ES-I3 (cell line): ENCODE measurements around the gene ANXA6.

Source experiments
- H3K36me3 ChIP-seq: 2 replicates; pipeline ENCODE4 v1.6.1; 2013; ENCODE audit warnings: mild to moderate bottlenecking, low read length, control low read depth, moderate library complexity; ENCODE audit not compliant: insufficient read depth
- H3K4me1 ChIP-seq: 2 replicates; pipeline ENCODE4 v1.6.1; 2013; ENCODE audit warnings: mild to moderate bottlenecking, control low read depth, low read length; ENCODE audit not compliant: insufficient read depth
- H3K9ac ChIP-seq: 2 replicates; pipeline ENCODE4 v1.6.1; 2013; ENCODE audit warnings: low read depth, mild to moderate bottlenecking, low read length, moderate library complexity
- H3K9me3 ChIP-seq: 2 replicates; pipeline ENCODE4 v1.6.1; 2013; ENCODE audit warnings: mild to moderate bottlenecking, low read length, moderate library complexity; ENCODE audit not compliant: control insufficient read depth, insufficient read depth

ANXA6 gene

DNA sequence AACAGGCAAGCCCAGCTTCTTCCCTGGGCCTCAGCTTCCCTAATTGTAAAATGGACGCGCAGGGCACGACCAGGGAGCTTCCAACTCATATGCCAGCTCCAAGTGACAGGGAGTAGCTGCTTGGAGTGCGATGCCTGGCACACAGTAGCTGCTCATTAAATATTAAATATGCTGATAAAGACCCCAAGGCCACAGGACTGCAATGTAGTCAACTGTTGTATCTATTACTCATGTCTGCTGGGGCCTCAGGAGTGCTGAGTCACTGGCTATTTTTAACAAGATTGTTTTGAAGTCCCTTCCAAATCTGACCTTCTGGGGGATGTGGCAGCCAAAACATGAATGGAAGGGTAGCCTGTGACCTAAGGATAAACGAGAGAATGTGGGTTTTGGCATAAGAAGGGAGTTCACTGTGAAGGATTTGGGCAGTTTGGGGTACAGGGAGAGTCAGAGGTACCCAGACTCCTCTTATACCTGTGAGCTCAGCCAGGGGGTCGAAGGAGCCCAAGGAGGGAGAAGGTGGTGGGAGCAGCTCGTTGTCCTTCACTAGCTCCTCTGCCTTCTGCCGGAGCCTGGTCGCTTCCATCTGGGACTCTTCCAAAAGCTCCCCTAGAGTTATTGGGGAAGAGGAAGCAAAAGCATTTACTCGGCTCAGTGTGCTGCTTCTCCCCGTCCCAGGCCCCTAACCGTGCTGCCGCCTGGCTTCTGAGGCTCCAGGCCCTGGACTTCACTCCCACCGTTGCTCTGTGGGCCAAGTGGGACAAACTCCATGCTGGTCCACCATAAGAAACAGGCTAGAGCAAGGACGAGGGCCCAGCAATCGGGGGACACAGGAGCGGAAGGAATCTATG is 94.2 kb downstream of the ANXA6 start:
- Histone ChIP-seq H3K9ac (no peak overlapping the region), H3K36me3 (no peaks in the 10 kb centered on the region), H3K4me1 (peaks cover 6% of the 10 kb centered on the region; the same call in 1 of the 2 replicates), H3K9me3 (no peaks in the 10 kb centered on the region)

DNA sequence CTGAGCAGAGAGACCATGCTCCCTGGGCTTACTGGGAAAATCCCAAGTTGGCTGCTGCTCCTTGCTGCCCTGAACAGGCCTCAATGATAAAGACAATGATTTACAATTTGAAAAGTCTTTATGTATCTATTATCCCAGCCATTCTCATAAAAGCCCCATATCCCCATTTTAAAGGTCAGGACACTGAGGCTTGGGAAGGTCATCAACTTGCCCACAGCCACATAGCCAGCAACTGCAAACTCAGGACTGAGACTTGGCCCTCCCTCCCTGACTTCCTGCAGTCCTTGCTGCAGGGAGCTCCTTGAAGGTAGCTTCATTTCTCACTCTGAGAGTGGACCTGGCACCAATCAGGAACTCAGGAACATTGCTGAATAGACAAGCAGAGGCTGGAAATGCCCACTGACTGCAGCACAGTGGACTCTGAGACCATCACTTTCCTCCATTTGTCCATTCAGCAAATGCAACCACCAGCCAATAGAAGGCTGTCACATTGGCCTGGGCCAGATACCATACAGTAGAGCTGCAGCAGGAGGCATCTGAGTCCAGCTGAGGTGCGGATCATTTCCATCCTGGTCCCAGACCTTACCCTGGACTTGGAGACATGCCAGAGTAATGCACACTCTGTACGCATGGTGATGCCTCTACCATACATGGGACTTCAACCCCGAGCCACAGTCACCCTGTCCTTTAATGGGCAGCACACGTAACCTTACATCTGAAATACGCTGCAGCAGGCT is 95.0 kb downstream of the ANXA6 start:
- Histone ChIP-seq H3K4me1 (peaks cover 6% of the 10 kb centered on the region; the same call in 1 of the 2 replicates), H3K9ac (no peak overlapping the region)

DNA sequence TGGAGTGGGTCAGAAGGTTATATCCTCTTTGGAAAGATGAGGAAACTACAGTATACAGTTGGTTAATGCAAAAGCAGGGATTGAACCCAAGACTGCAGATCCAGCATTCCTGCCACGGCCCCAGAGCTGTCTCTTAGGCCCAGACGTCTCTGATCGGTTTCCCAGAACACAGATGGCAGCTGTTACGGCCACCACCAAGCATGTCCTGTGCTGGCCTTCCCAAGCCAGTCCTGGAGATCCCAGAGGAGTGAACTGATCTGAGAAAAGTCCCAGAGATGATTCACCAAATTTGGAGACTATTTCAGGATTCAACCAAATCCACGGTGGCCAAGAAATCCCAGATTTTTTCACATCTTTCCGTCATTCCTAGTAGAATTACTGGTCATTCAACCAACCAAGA is 96.8 kb downstream of the ANXA6 start:
- no peaks in the 10 kb centered on the region for H3K9me3 ChIP-seq
- H3K4me1 ChIP-seq = peaks cover 6% of the 10 kb centered on the region; the same call in 1 of the 2 replicates
- H3K9ac ChIP-seq = no peak overlapping the region
- H3K36me3 ChIP-seq = no peaks in the 10 kb centered on the region

More for the DNA sequence above, 95.0 kb downstream of the ANXA6 start:
- no peaks in the 10 kb centered on the region for H3K36me3 ChIP-seq
- H3K9me3 ChIP-seq = no peaks in the 10 kb centered on the region

DNA sequence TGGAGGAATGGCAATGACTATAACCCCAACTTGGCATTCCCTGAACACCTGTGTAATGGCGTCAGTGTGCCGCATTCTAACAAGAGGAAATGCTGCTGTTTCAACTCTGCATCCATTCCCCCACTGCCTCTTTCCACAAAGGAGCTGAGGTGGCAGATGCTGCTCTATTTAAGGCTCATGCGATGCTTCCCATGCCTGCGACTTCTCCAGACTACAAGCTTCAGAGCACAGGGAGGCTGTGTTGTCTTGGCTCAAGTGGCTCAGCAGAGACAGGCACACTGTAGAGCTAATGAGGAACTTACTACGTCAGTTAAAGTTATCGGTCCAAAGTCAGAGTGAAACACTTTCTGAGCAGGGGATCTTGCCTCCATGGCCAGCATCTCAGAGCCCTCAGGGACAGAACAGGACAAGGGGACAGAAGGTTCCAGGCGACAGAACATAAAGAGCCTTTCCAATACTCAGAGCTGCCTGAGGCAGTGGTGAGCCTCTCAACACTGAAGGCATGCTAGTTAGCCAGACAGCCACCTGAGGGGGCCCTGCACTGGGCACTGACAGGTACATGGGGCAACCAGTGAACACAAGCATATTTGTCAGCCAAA is 98.6 kb downstream of the ANXA6 start:
- no peak overlapping the region for H3K9ac ChIP-seq
- H3K9me3 ChIP-seq = no peaks in the 10 kb centered on the region
- no peaks in the 10 kb centered on the region for H3K36me3 ChIP-seq
- H3K4me1 ChIP-seq = peaks cover 6% of the 10 kb centered on the region; the same call in 1 of the 2 replicates

DNA sequence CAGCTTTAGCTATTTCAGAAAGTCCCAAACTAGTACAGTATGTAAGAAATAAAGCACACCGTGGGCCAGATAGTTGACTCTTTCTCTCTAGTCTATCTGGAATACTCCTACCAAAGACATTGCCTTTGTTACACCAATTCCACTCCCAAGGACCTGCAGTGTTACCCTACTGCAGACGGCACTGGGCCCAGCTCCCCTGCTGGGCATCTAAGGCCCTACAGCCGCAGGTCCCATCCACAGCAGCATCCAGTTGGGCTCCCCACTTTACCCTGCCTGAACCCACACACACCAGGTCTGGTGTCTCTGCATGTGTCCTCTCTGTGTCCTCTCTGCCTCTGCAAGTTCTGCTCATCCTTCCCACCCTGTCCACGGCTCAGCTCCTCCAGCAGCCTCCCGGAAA is 99.3 kb downstream of the ANXA6 start:
- Histone ChIP-seq H3K9me3 (no peaks in the 10 kb centered on the region), H3K4me1 (peaks cover 1% of the 10 kb centered on the region; the same call in 1 of the 2 replicates), H3K9ac (no peak overlapping the region), H3K36me3 (no peaks in the 10 kb centered on the region)

DNA sequence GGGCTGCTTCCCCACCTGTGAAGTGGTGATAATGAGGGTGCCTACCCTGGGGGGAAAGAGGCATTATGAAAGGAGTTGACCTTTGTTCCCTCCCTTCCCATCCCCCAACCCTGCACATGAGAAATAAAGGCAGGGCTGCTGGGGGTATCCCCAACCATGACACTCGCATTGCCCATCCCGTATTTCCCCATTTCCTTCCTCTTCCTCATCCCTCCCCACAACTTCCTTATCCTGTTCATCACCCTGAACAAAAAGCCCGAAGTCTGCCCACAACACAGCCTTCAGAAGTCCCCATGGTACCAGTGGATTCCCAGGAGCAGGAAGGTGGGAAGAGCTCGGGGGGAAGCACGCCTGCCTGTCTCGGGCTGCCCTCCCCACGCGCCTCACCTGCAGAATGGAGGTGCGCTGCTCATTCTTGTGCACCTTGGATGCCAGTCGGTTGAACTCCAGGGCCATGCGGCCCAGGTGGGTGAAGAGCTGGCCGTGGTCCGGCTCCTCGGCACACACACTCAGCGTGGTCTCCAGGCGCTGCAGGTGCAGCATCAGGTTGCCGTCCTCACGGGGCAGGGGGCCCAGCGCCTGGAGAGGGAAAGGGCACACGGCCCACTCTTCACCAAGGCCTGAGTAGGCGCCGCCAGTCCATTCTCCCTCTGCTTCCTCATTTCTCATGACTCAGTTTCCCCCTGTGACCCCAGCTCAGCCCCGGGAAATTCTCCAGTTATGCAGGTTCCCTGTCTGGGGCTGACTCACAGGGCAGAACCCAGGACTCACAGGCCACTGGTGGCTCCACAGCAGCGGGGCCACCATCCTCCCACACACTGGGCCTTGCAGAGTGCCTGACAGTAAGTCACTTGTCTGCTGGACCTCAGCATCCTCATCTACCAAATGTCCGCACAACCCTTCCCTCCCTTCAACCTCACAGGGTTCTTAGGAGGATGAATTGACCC is 100.9 kb downstream of the ANXA6 start:
- no peaks in the 10 kb centered on the region for H3K4me1 ChIP-seq
- H3K36me3 ChIP-seq = no peaks in the 10 kb centered on the region
- no peaks in the 10 kb centered on the region for H3K9me3 ChIP-seq
- no peak overlapping the region for H3K9ac ChIP-seq

DNA sequence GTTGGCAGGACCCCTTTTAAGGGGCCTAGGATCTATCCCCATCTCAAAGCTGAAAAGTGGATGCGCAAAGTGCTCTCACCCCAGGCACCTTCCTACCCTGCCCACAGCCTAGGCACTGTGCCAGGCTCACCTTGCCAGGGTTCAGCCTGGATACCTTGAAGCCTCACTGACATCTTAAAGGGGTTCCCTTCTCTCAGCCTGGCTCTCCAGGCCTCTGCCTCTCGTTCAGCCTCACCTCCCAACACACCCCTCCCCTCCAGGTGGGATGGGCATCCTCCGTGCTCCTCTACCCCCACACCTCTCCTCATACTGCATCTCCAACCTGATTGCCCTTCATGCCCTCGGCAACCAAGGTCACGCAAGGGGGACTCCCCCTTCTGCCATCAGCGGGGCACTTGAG is 102.2 kb downstream of the ANXA6 start:
- H3K9ac ChIP-seq = no peak overlapping the region
- no peaks in the 10 kb centered on the region for H3K9me3 ChIP-seq
- no peaks in the 10 kb centered on the region; the same call in 1 of the 2 replicates for H3K36me3 ChIP-seq
- no peaks in the 10 kb centered on the region for H3K4me1 ChIP-seq

DNA sequence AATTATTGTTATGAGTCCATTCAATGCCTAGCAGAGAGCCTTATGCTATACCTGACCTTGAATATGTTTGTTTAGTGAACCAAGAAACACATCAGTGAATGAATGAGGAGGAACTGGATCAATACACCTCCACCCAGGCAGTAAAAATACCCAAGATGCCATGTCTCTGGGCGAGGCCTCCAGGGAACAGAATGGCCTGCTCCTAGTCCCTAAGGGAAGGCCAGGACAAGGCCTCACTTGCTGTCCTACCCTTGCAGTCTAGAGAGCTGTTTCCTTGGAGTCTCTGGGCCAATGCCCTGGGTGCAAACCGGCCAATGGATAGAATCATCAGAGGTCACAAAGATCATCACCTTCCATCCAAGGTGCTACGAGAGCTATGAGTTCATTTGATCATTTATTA is 102.9 kb downstream of the ANXA6 start:
- no peaks in the 10 kb centered on the region for H3K9me3 ChIP-seq
- no peaks in the 10 kb centered on the region; the same call in 1 of the 2 replicates for H3K36me3 ChIP-seq
- H3K4me1 ChIP-seq = no peaks in the 10 kb centered on the region
- no peak overlapping the region for H3K9ac ChIP-seq

DNA sequence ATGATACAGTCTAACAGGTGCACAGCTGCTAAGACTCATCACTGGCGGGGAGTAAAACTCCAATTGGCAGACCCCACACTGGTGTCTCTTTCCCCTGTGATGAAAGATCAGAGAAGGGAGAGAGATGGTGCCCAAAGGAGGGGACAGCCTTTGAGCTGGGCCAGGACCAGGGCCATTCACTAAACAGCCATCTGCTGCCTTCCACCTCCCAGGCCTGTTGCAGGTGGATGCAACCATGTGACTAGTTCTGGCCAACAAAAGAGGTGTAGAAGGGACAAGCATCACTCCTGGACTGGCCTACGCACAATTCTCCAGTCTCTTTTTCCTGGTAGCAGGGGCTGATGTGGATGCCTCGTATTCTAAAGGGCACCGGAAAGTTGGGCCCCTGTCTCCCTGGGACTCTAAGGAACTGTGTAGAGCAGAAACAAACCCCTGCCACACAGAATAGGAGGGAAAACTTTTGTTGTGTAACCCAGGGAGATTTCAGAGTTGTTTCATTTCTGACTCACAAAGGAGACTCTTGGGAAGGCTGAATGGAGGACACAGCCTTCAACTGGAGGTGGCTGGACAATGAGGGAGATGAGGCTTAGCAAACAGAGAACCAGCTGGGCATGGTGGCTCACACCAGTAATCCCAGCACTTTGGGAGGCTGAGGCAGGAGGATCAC is 103.7 kb downstream of the ANXA6 start:
- H3K9me3 ChIP-seq = no peaks in the 10 kb centered on the region
- no peak overlapping the region for H3K9ac ChIP-seq
- no peaks in the 10 kb centered on the region for H3K4me1 ChIP-seq
- no peaks in the 10 kb centered on the region; the same call in 1 of the 2 replicates for H3K36me3 ChIP-seq

DNA sequence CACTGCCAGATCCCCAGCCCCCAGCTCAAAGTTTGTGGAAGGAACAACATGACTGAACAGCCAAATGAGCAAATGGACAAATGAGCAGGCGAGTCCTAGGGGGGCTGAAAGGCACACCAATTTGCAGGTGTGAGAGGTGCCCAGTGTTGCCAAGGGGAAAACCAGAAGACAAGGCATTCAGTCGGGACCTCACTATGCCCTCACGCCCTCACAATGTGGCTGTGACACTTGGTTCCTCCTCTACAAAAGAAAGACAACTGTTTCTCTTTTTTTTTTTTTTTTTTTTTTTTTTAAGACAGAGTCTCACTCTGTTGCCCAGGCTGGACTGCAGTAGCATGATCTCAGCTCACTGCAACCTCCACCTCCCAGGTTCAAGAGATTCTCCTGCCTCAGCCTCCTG is 104.7 kb downstream of the ANXA6 start:
- Histone ChIP-seq H3K4me1 (peaks cover 5% of the 10 kb centered on the region; the same call in 1 of the 2 replicates), H3K9ac (no peak overlapping the region), H3K36me3 (no peaks in the 10 kb centered on the region; the same call in 1 of the 2 replicates), H3K9me3 (no peaks in the 10 kb centered on the region)

DNA sequence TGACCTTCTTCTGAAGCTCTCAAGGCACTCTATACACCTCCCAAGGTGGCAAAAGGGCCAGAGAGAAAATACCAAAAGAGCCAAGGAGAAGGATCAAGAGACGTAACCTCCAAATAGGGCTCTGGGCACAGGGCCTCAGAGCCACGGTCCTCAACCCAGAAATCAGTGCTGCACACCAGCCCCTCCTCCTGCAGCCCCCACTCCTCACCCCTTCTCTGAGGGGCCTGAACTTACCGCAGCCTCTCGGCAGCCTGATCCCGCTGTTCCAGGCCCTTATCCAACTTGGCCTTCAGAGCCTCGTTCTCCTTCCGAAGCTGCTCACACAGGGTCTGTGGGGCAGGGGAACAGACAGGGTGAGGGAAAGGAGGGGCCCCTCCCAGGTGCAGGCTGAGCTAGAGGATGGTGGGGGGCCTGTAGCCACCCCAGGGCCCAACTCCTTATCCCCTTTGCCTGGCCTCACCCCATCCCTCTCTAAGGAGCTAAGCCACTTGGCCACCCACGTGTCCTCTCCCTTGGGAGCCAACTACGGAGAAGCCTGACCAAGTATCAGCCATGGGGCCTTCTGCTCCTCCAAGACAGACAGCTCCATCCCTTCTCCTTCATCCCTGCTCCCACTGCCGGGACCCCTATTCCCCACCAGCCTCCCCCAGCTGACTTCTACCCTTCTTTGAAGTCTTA is 105.5 kb downstream of the ANXA6 start:
- H3K9ac ChIP-seq = no peak overlapping the region
- H3K36me3 ChIP-seq = no peaks in the 10 kb centered on the region; the same call in none of the 2 replicates
- no peaks in the 10 kb centered on the region for H3K9me3 ChIP-seq
- H3K4me1 ChIP-seq = peaks cover 5% of the 10 kb centered on the region; the same call in 1 of the 2 replicates

DNA sequence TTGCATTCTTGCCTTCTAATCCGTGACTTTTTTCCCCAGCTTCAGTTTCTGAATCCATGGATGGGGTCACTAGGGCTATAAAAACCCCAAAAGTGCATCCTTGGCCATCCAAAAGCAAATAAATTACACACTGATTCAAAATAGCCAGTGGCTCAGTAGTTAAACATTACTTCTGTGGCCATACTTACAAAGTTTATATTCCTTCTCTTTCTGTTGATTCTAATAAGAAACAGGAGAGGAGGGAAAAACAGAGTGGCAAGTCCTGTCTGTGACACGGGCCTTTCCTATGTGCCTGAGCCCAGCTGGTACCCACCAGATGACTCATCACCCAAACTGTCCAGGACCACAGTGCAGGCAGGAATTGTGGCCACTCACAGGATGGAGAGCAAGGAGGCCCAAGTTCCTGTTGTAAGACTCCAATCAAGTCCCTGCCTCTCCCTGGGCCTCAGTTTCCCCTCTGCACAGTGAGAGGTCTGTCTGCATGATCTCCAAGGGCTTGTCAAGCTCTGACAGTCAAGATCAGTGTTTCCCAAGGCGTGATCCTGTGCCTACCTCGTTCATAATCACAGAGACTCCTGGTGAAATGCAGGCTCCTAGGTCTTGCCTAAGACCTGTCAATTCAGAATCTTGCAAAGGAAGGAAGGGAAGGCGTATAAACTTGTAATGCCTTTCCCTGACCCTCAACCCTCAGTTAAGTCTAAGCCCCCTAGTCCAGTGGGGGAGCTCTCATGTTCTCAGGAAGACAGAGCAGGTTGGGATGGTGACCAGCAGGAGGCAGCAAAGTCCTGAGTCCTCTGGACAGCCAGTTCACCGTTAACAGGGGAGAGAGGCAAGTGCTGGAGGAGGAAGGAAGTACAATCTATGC is 106.3 kb downstream of the ANXA6 start:
- H3K4me1 ChIP-seq = peaks cover 5% of the 10 kb centered on the region; the same call in 1 of the 2 replicates
- no peaks in the 10 kb centered on the region for H3K9me3 ChIP-seq
- H3K9ac ChIP-seq = no peak overlapping the region
- no peaks in the 10 kb centered on the region; the same call in none of the 2 replicates for H3K36me3 ChIP-seq
